HG03575 (cell line): Measurements from ENCODE around the gene PRR36.

Source experiments
- ATAC-seq: cut with Tn5 transposase; IDR thresholded peaks from one replicate; pipeline ENCODE4 v1.9.1; 2021; ENCODE audit not compliant: unreplicated experiment, insufficient number of reproducible peaks, low FRiP score; ENCODE audit errors: extremely low read depth

Gene PRR36

DNA sequence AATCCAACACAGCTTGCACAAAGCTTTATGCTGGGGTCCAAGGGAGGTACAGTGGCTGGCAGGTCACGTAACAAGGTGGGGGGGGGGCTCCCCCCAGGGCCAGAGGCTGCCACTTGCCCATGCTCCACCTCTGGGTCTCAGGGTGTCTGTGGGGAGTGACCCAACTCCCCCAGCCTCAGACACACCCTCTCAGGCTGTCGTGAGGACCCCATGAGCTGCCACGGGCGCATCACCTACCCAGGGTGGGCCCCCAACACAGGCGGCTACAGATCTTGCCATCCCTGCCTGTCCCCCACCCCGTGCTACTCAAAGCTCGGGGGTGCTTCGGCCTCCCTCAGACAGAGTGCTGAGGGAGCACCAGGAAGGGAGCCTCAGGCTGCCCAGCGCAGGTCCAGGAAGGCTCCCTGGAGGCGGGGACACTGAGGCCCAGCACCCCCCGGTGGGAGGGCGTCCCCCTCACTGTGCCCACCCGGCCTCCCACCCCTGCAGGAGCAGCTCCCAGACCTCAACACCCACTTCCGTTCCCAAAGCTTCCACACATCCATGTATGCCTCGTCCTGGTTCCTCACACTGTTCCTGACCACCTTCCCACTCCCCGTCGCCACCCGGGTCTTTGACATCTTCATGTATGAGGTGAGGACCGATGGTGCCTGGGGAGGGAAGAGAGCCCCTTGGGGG lies 23.1 kb downstream of the PRR36 start:
- no peak for ATAC-seq

DNA sequence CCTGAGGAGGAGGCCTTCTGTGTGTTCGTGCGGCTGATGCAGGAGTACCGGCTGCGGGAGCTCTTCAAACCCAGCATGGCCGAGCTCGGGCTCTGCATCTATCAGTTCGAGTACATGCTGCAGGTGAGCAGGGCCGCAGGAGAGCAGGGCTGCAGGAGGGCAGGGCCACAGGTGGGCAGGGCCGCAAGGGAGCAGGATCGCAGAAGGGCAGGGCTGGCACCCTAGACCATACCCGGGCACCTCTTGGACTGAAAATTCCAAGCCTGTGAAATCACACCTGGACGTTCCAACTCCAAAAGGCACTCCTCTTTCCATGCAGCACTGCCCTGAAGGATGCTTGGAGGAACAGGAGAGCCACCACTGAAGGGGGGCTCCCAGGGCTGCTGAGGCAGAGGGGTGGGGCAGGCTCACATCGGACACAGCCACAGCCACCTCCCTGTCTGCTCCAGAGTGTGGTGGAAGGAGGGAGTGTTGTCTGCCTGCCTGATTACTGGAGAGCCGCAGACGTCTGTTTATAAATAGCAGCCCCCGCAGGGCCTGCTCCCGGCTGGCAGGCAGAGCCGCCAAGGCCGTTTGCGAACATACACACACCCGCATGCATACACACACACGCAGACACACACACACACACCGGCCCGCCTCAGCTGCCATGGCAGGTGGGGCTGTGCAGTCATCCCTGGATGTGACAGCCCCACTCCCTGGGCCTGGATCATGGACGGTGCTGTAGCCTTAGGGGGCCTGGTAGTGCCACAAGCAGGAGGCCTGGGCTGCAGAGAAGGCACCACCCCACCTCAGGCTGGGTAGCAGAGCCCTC lies 24.0 kb downstream of the PRR36 start:
- ATAC-seq, result no peak

- ATAC-seq, result no peak
Measured at GRCh38 chr19:7849631-7849999, 24.6 kb downstream of the PRR36 start.

DNA sequence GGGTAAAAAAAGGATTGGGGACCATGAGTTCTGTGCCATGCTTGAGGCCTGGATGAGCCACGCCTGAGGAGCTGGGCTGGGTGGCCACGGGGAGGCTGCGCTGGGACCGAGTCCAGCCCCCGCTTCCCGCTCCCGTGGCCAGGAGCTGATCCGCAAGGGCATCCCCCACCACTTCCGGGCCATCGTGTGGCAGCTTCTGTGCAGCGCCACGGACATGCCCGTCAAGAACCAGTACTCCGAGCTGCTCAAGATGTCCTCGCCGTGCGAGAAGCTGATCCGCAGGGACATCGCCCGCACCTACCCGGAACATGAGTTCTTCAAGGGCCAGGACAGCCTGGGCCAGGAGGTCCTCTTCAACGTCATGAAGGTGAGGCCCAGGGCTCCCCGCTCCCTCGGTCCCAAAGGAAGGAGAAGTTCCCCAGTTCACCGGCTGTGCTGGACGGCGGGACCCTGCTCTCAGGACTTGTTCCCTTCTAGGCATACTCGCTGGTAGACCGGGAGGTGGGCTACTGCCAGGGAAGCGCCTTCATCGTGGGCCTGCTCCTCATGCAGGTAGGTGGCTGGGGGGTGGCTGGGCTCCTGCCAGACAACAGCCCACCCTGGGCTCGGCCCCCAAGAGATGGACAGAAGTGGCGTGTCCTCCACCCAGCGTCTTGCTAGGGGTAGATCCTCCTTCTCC lies 25.3 kb downstream of the PRR36 start:
- no peak for ATAC-seq

- ATAC-seq, result no peak
Measured at GRCh38 chr19:7847664-7848063, 26.5 kb downstream of the PRR36 start.

DNA sequence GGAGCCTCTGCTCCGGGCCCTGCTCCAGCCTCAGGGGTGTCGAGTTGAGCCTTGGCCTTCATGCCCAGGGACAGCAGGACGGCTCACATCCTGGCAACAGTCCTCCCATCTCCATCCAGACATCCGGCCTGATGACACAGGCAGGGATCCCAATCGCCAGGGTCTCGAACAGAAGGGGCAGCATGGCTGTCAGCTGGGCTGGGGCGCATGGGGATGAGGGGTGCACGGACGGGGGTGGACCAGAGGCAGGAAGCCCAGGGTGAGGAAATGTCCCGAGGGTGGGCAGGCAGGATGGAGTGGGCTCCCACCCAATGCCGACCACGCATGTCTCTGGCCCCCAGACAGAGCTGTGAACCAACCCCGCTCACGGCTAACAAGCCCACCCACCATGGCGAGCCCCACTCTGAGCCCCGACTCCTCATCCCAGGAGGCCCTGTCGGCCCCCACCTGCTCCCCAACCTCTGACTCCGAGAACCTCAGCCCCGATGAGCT lies 28.0 kb downstream of the PRR36 start:
- no peak for ATAC-seq

DNA sequence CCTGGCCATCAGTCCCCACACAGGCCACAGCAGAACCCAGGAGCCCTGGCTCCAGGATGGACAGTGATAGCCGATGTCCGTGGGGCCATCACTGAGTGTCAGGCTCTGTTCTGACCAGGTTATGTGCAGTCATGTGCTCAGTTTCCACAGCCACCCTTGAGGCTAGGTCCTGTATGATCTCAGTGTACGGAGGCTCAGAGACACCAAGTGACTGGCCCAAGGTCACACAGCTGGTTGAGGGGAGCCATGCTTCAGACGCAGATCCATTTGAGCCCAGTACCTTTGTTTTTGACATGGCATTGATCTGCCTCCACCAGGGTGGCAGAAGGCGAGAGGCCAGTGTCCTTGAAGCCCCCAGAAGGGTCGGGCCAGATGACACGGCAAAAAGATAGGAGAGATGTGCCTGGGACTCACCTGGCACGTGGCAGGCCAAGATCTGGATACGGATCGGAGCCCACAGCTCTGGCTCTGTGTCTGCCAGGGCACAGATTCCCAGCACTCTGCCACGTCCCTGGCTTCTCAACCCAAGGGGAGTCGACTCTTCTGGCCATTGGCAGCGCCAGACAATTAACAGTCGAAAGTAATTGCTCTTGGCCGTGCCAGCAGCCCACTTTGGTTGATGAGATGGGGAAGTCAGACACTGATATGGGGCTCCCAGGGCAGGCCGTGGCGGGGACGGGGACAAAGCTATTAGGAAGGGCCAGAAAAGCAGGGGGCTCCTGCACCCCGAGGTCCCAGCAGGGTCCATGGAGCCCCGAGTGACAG lies 28.6 kb downstream of the PRR36 start:
- ATAC-seq, result no peak

DNA sequence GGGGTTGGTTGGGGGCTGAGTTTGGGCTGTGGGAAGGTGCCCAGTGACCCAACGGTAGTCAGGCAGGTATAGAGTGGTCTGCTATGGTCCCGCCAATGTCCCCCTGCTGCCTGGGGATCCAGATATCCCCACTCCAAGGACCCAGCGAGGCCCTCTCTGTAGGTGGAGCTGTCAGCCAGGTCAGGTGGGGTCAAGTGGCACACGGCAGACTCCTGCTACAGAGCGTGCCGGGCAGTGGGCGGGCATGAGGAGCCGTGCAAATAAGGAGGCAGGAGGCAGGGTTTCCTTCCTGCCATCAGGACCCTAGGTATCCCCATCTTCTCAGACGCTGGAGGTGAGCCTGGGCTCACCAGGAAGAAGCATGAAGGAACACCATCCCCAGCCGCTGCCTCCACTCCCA lies 29.2 kb downstream of the PRR36 start:
- ATAC-seq, result no peak

- ATAC-seq, result no peak
Measured at GRCh38 chr19:7844405-7844804, 29.8 kb downstream of the PRR36 start.

DNA sequence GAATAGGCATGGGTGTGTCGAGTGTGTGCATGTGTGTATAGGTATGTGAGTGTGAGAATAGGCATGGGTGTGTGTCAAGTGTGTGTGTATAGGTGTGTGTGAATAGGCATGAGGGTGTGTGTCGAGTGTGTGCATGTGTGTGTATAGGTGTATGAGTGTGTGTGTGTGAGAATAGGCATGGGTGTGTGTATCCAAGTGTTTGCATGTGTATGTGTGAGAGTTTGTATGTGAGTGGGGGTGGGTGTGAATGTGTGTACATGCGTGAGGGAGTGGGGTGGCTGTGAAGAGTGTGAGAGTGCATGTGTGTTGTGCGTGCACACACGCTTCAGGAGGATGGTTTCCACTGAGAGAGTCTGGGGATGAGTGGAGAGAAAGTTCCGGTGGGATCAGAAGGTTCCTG lies 30.7 kb downstream of the PRR36 start:
- no peak for ATAC-seq

DNA sequence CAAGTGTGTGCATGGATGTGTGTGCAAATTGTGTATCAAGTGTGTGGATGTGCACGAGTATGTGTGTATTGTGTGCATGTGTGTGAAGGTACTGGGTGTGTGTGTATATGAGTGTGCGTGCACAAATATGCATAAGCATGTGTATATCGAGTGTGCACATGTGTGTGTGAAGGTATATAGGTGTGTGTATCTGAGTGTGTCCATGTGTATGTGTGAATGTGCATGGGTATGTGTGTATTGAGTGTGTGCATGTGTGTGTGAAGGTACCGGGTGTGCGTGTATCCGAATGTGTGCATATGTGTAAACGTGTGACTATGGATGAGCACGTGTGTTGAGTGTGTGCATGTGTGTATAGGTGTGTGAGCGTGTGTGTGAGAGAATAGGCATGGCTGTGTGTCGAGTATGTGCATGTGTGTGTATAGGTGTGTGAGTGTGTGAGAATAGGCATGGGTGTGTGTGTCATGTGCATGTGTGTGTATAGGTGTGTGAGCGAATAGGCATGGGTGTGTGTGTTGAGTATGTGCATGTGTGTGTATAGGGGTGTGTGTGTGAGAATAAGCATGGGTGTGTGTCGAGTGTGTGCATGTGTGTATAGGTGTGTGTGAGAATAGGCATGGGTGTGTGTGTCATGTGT lies 31.4 kb downstream of the PRR36 start:
- no peak for ATAC-seq

- no peak for ATAC-seq
Measured at GRCh38 chr19:7841751-7842660, 32.2 kb downstream of the PRR36 start.

DNA sequence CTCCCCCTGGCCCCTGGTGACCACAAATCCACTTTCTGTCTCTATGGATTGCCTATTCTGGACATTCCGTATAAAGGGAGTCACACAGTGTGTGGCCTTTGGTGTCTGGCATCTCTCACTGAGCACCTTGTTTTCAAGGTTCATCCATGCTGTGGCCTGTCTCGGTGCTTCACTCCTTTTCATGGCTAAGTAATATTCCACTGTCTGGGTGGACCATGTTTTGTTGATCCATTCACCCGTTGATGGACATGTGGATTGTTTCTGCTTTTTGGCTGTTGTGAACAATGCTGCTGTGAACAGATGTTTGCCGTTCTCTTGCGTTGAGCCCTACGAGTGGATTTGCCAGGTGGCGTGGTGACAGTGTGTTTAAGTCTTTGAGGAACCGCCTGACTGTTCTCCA lies 33.6 kb downstream of the PRR36 start:
- ATAC-seq, result no peak

DNA sequence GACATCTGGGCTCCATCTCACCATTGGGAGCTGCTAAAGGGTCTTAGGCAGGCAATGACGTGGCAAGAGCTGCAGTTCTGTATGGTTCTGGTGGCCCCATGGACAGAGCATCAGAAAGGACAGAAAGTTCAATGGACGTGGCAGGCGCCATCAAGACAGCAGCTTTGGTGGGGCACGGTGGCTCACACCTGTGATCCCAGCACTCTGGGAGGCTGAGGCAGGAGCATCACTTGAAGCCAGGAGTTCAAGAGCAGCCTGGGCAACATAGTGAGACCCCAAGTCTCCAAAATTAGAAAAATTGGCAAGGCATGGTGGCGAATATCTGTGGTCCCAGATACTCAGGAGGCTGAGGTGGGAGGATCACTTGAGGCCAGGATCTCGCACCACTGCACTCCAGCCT lies 34.7 kb downstream of the PRR36 start:
- no peak for ATAC-seq

DNA sequence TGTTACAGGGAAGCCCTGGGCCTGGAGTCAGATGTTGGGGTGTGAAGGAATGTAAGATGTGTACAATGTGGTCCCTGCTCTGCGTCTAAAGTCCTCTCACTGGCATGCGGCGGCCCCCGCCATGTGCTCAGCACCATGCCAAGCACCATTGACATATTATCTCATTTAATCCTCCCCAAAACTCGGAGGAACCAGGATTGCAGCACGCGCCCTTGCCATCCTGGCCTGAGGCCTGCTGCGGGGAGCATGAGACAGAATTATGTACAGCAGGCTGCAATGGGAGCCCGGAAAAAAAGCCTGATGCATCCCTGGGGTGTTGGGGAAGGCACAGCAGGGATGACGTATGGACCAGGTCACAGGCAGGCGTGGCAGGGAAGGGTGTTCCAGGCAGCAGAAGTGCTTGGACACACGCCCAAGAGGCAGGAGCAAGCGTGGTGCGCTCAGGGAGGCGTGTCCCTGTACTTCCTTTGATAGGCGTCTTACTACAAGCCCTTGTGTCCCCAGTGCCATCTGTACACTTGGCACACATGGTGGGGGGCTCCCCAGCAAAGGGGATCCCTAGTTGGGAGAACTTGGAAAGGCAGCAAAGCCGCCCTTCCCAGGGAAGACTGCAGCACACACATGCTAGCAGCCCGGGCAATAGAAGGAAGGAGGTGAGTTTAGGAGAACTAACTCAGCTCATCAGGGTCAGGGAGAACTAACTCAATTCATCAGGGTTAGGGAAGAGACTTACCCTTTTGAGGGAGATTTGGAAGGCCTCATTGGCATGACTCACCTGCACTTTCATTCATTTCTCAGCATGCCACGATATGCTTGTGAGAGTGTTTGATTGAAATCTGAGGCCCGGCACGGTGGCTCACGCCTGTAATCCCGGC lies 40.7 kb downstream of the PRR36 start:
- ATAC-seq, result no peak

- no peak for ATAC-seq
Measured at GRCh38 chr19:7832781-7833180, 41.4 kb downstream of the PRR36 start.

- no peak for ATAC-seq
Measured at GRCh38 chr19:7832009-7832408, 42.2 kb downstream of the PRR36 start.
